Endothelial cell of umbilical vein (primary cell): ENCODE results near the gene ZBTB46. TPM values are rescaled to one million over a fixed set of nuclear protein-coding genes. Genes with fewer than 3 reads are reported as not detected.

Source experiments
- BruUV-seq: library from RNA; stranded (reverse); fragments of 400-500 nt; replicated peaks from 2 replicates; lab custom pipeline; 2021; lab: Mats Ljungman, UMichigan
- CTCF ChIA-PET: fragments of 300-600, 350-600 bp; sonication (Branson Sonifier 250); formaldehyde crosslinking; loops from one replicate; lab custom pipeline; 2021; ENCODE audit warnings: antibody characterized with exemption, inconsistent platforms; lab: Charles Lee
- POLR2A ChIA-PET: fragments of 300-600, 350-600 bp; sonication (Branson Sonifier 250); formaldehyde crosslinking; loops from one replicate; lab custom pipeline; 2021; ENCODE audit warnings: antibody characterized with exemption, inconsistent platforms; lab: Charles Lee
- DNase-seq: peaks from one replicate; pipeline ENCODE4 v3.0.0-alpha.2; 2011; ENCODE audit warnings: low read depth, low spot score
- FAIRE-seq: peaks from 2 replicates; lab custom pipeline; 2011; peaks lifted over from hg19 to GRCh38; lab: Jason Lieb, UNC
- H2AFZ ChIP-seq: 2 replicates; pipeline ENCODE4 v1.6.0; 2012; ENCODE audit warnings: low read depth, low read length, control low read depth, inconsistent platforms
- H3K27ac ChIP-seq: 2 replicates; pipeline ENCODE4 v1.5.1; 2011; ENCODE audit warnings: low read depth, mild to moderate bottlenecking, control low read depth, low read length, moderate library complexity; ENCODE audit not compliant: insufficient read depth
- H3K27me3 ChIP-seq, 2 experiments: 2 replicates each; pipeline versions ENCODE4 v1.6.0 to v1.6.1; 2011; ENCODE audit warnings: low read length in 2 of 2, mixed read lengths in 1 of 2; ENCODE audit not compliant: control insufficient read depth in 2 of 2, insufficient read depth in 2 of 2
- H3K36me3 ChIP-seq, 2 experiments: 2 replicates in 1 of 2; 3 replicates in 1 of 2; pipeline ENCODE4 v1.5.1; 2011; ENCODE audit warnings: low read length in 2 of 2, mild to moderate bottlenecking in 1 of 2, moderate library complexity in 1 of 2; ENCODE audit not compliant: control insufficient read depth in 2 of 2, insufficient read depth in 2 of 2; ENCODE audit errors: extremely low read depth in 1 of 2
- H3K4me1 ChIP-seq: 3 replicates; pipeline ENCODE4 v1.5.1; 2011; ENCODE audit warnings: mild to moderate bottlenecking, low read length; ENCODE audit not compliant: control insufficient read depth, insufficient read depth; ENCODE audit errors: extremely low read depth
- H3K4me2 ChIP-seq: 2 replicates; pipeline ENCODE4 v1.6.1; 2011; ENCODE audit warnings: low read length, control low read depth, mixed read lengths; ENCODE audit not compliant: insufficient read depth
- H3K4me3 ChIP-seq, 3 experiments: fragments of 200-600 bp in 1 of 3; sonication (generic), shearing (Covaris generic) in 1 of 3; replicated peaks in 1 of 3; 2 replicates each; pipeline ENCODE4 v1.5.1; 2011 to 2016; ENCODE audit warnings: control low read depth in 3 of 3, low read length in 3 of 3, mild to moderate bottlenecking in 2 of 3, inconsistent platforms in 1 of 3, low read depth in 1 of 3, moderate library complexity in 1 of 3; ENCODE audit not compliant: insufficient read depth in 1 of 3
- H3K79me2 ChIP-seq: 2 replicates; pipeline ENCODE4 v1.6.0; 2012; ENCODE audit warnings: low read length, inconsistent platforms; ENCODE audit not compliant: control insufficient read depth, insufficient read depth
- H3K9ac ChIP-seq: replicated peaks from 2 replicates; pipeline ENCODE3; 2011; ENCODE audit warnings: low read length, control low read depth; ENCODE audit not compliant: insufficient read depth; ENCODE audit errors: extremely low read depth
- H3K9me1 ChIP-seq: replicated peaks from 3 replicates; pipeline ENCODE4 v1.6.0; 2011; ENCODE audit warnings: mild to moderate bottlenecking, low read length; ENCODE audit not compliant: control insufficient read depth, insufficient read depth; ENCODE audit errors: extremely low read depth
- H3K9me3 ChIP-seq: replicated peaks from 2 replicates; pipeline ENCODE4 v1.5.1; 2012; ENCODE audit warnings: low read length, inconsistent platforms; ENCODE audit not compliant: control insufficient read depth, insufficient read depth
- H4K20me1 ChIP-seq: replicated peaks from 2 replicates; pipeline ENCODE3; 2011; ENCODE audit warnings: mild to moderate bottlenecking, low read length; ENCODE audit not compliant: control insufficient read depth, insufficient read depth; ENCODE audit errors: extremely low read depth
- CTCF ChIP-seq, 2 donors: IDR thresholded peaks; 1 replicate in 1 of 2; 2 replicates in 1 of 2; pipeline ENCODE4 v1.5.1; 2011; ENCODE audit warnings: low read length in 2 of 2, mild to moderate bottlenecking in 2 of 2, moderate library complexity in 2 of 2, control low read depth in 1 of 2, inconsistent platforms in 1 of 2, low read depth in 1 of 2; ENCODE audit not compliant: insufficient read depth in 1 of 2; ENCODE audit errors: extremely low read depth in 1 of 2
- EZH2 ChIP-seq: IDR thresholded peaks from 2 replicates; pipeline ENCODE4 v1.6.1; 2012; ENCODE audit warnings: borderline replicate concordance, low read depth, mild to moderate bottlenecking, moderate library complexity, low read length, inconsistent platforms; ENCODE audit not compliant: severe bottlenecking
- FOS ChIP-seq: IDR thresholded peaks from 2 replicates; pipeline ENCODE4 v1.6.1; 2011; ENCODE audit warnings: mild to moderate bottlenecking, low read length, moderate library complexity, borderline replicate concordance; ENCODE audit not compliant: insufficient read depth
- GATA2 ChIP-seq: IDR thresholded peaks from 2 replicates; pipeline ENCODE4 v1.7.0; 2011; ENCODE audit warnings: low read depth, mild to moderate bottlenecking, moderate library complexity, mixed read lengths, low read length; ENCODE audit not compliant: insufficient read length, insufficient read depth
- JUN ChIP-seq: IDR thresholded peaks from 2 replicates; pipeline ENCODE4 v1.6.1; 2011; ENCODE audit warnings: borderline replicate concordance, low read depth; ENCODE audit not compliant: insufficient read length, insufficient read depth
- MAX ChIP-seq: IDR thresholded peaks from 2 replicates; pipeline ENCODE4 v1.6.1; 2011; ENCODE audit not compliant: insufficient read depth, insufficient read length
- MYC ChIP-seq: IDR thresholded peaks from one replicate; pipeline ENCODE4 v1.6.1; 2011; ENCODE audit warnings: mild to moderate bottlenecking, low read depth, low read length
- POLR2A ChIP-seq: IDR thresholded peaks from 2 replicates; pipeline ENCODE4 v1.6.1; 2012; ENCODE audit warnings: low read depth, mild to moderate bottlenecking, control low read depth, low read length
- POLR2AphosphoS5 ChIP-seq: IDR thresholded peaks from 2 replicates; pipeline ENCODE4 v1.6.1; 2012; ENCODE audit warnings: low read depth, mild to moderate bottlenecking, control low read depth, low read length, moderate library complexity; ENCODE audit not compliant: insufficient read depth
- dilution Hi-C: fragments of 300-500 bp; cut with MboI; formaldehyde crosslinking; loops from one replicate; pipeline ENCODE4 v1.15.0; 2019; ENCODE audit warnings: low sequenced_read_pairs; ENCODE audit not compliant: extremely low pct_ligation_motif_present
- intact Hi-C: fragments of 100-400 bp; cut with micrococcal nuclease; formaldehyde crosslinking; loops from one replicate; pipeline ENCODE4 v1.10.0; 2022
- polyA plus RNA-seq, 4 experiments: library from polyadenylated mRNA; depleted of rRNA in 3 of 4; stranded (reverse) in 3 of 4; unstranded in 1 of 4; fragments of >200 nt; gene quantifications; 2 replicates each; pipeline versions ENCODE4 v1.2.1 to v1.2.3, GENCODE V29; 2011 to 2012; ENCODE audit warnings: missing spikeins in 1 of 4
- total RNA-seq: library from RNA; stranded (reverse); gene quantifications from 2 replicates; pipeline ENCODE4 v1.2.3, GENCODE V29; 2021

Gene ZBTB46
- total and polyA plus RNA-seq, 2 donors (not counting 3 experiments of a cell fraction or from before 2014, with no cell fraction given) = 1.3 to 7.1 TPM

DNA sequence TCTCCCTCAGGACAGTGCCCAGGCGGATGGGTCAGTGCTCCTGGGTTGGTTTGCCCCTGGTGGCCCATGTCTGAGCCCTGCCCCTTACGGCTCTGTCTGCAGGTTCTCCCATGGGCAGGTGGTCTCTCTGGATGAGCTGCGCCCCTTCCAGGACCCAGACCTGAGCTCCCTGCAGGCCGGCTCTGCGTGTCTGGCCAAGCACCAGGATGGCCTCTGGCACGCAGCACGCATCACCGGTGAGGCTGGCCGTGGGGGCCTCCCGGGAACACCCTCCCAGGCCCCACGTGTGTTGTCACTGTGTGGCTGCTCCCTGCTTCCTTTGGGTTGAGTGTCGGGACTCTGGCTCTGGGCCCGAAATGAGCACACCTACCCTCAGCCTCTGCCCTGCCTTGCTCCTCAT is 97.9 kb downstream of the ZBTB46 start:
- H3K27me3 ChIP-seq = no peaks in the 10 kb centered on the region
- H3K9me3 ChIP-seq = no peaks in the 10 kb centered on the region
- DNase-seq (no peak), FAIRE-seq (no peak)
- peaks cover 20% of the 10 kb centered on the region for H3K79me2 ChIP-seq
- no peak overlapping the region for H3K27ac ChIP-seq
- dilution Hi-C loops (no loop called here), intact Hi-C loops (no loop called here)
- no peak overlapping the region for H2AFZ ChIP-seq
- no peak overlapping the region for H3K4me2 ChIP-seq
- no TSS peak for BruUV-seq
- TF ChIP-seq POLR2A = no peak
- no peak for TF ChIP-seq POLR2AphosphoS5
- TF ChIP-seq GATA2 = no peak
- TF ChIP-seq JUN = no peak
- no peak for TF ChIP-seq EZH2
- no peak for TF ChIP-seq MAX
- no peak for TF ChIP-seq FOS
- TF ChIP-seq CTCF (IDR thresholded peaks at IDR 0.05; ENCODE audit: extremely low read depth in 1 of 2, insufficient read depth in 1 of 2, low read depth in 1 of 2, low read length in 2 of 2) = no peak
- no peak for TF ChIP-seq MYC
- peaks cover 0 to 25% of the 10 kb centered on the region in 2 experiments for H3K36me3 ChIP-seq
- POLR2A ChIA-PET = no interaction called here
- no peaks in the 10 kb centered on the region for H3K4me1 ChIP-seq
- no peaks in the 10 kb centered on the region for H3K9me1 ChIP-seq
- CTCF ChIA-PET = no interaction called here
- no peak overlapping the region for H3K4me3 ChIP-seq
- H3K9ac ChIP-seq = no peak overlapping the region
- H4K20me1 ChIP-seq = no peaks in the 10 kb centered on the region
